Right lung (tissue), 5 donors: ENCODE measurements around the gene RBM44. TPM values are rescaled to one million over a fixed set of nuclear protein-coding genes. Genes with fewer than 3 reads are reported as not detected.

Experiments used
- DNase-seq, 2 donors: peaks; one replicate each; pipeline ENCODE4 v3.0.0-alpha.2; 2013
- polyA plus RNA-seq, 5 donors: library from polyadenylated mRNA; unstranded; fragments of 120-200 nt; gene quantifications; one replicate each; pipeline versions ENCODE4 v1.2.1 to v1.2.3, GENCODE V29; 2013; ENCODE audit warnings: inconsistent platforms in 1 of 5, low replicate concordance in 1 of 5; ENCODE audit not compliant: insufficient read length in 5 of 5, insufficient read depth in 1 of 5

RBM44 gene
- polyA plus RNA-seq, 5 donors: 0.76 to 1.9 (median 1.0) TPM

DNA sequence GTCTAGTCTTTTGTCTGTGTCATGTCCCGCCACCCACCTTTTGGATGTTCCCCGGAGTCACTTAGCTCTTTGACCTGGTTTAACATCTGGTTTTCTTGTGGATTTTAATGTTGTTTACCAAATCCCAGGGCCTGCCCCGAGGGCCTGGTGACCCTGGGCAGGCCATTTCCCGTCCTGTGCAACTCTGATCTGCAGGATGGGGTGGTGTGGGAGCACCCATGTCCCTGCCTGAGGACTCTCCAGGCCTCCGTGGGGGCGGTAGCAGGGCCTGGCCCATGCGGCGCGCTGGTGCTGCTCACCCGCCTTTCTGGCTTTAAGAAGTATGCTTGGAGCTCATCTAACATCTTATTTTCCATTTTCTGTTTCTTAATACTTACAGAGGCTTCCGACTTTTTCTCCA is 71.5 kb downstream of the RBM44 start:
- DNase-seq: no peak

DNA sequence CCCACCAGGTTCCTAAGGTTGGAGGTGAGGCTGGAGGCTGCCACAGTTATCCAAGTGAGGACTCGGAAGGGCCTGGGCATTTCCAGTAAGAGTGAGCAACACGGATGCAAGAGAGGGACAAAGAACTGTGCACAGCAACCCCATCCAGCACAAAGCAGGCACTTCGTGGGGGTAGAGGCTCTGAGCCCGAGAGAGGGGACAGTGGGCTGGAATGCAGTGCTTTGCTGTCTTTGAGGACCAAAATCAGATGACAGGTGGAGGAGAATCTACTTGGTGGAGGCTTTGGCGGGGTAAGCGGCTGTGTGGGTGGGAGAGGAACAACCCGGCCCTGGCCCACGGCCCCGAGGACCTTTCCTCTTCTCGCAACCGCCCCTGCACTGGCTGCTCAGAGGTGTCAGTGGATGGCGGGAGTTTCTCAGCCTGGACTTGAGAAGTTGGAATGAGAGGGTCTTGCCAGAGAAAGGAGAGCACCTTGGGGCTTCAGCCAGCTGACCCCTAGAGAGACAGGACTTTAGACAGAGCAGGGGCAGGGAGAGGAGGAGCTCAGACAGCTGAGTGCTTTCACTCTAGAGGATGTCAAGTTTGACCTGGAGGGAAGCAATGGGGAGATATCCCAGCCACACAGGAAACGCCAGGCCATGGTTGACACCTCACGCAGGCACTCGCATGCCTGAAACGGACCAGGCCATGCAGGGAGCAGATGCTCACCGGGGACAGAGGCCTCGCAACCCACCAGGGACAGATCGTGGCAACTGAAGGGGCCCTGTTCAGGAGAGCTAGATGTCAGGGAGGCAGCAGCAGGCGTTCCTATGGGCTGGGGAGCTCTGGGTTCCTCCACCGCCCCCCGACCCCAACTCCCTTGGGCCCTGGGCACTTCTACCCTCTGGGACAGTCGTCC is 72.4 kb downstream of the RBM44 start:
- no peak for DNase-seq

DNA sequence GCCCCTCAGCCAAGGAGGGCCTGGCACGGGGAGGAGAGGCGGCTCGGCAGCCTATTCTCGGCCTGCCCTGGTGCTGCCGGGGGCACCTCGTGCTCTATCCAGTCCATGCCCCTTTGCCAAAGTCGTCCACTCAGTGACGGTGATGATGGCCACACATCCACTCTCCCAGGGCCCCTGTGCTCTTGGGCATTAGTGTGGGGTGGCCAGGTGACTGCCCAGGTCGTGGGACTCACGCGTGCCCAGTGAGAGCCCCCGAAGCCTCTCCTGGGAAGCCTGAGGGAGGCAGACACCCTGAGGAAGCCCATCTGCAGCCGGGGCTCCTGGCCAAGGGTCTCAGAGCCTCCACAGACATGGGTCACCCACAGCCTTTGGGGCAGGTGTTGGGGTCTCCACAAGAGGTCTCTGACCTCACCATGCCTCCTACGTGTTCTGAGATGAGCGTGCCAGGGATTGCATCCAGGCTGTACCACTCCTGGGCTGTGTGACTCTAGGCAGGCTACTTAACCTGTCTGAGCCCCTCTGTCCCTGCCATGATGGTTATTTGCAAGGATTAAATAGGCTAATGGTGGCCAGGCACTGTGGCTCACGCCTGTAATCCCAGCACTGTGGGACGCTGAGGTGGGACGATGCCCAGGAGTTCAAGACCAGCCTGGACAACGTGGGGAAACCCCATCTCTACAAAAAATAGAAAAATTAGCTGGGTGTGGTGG is 73.8 kb downstream of the RBM44 start:
- no peak for DNase-seq

DNA sequence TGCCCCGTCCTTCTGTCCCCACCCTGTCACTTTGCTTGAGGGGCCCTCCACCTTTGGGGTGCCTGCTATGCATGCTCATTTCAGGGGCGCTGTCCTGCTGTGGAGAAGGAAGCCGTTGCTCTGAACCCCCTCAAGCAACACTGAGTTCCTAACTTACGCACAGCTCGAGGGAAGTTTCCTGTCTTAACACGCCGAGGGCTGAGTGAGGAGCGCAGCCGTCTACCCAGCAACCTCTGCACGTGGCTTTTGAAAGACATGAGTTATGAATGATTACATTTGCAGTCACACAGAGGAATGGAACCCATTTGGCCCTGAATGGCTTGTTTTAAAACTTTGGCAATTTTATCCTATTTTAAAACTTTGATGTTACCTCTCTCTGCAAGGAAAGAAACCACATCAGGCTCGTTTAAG is 74.8 kb downstream of the RBM44 start:
- DNase-seq: no peak

DNA sequence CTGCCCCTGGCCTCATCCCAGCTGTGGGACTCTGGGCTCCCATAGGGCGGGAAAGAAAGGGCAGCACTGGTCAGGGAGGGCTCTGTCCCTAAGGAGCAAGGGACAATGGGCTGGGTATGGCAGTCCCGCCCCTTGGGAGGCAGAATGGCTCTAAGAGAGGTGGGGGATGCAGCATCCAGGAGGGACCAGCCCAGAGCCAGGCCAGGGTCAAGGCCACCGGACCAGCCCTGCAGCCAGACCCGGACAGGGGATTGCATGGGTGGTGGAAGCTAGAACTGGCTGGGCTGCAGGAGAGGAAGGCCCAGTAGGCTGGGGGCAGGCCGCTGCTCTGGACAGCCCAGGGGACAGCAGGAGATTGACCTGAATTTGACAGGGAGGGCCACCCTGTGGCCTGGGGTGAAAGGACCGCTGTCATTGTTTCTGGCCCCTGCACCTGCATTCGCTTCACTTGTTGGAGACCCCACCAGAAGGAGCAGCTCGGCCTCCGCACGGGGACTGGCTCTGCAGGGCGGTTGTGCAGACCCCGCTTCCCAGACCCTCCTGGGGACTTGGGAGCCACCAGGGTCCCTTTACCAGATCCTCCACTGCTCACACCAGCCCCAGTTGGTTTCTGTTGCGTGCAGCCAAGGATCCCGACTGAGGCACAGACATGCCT is 75.4 kb downstream of the RBM44 start:
- DNase-seq: no peak

DNA sequence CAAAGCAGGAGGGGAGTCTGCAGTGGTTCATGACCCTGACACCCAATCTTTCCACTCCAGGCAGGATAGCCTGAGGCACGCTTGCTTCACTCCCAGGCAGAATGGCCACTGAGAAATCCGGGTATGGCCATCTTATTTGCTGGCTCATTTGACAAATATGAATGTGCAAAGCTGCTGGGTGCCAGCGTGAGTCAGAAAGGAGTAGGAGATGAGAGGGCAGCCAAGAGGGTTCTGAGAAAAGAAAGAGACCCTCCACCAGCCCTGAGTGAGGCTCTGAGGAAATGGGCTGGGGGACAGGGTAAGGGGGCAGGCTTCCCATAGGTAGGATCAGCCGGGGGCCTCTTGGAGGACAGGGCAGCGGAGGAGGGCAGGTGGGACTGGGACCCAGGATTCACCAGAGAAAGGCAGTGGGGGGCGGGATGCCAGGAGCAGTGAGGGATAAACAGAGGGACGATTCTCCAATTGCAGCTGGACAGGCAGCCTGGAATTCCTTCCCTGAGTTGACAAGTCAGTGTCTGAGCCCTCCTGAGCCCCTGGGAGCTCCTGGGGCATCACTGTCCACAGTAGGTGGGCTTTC is 76.1 kb downstream of the RBM44 start:
- no peak for DNase-seq

DNA sequence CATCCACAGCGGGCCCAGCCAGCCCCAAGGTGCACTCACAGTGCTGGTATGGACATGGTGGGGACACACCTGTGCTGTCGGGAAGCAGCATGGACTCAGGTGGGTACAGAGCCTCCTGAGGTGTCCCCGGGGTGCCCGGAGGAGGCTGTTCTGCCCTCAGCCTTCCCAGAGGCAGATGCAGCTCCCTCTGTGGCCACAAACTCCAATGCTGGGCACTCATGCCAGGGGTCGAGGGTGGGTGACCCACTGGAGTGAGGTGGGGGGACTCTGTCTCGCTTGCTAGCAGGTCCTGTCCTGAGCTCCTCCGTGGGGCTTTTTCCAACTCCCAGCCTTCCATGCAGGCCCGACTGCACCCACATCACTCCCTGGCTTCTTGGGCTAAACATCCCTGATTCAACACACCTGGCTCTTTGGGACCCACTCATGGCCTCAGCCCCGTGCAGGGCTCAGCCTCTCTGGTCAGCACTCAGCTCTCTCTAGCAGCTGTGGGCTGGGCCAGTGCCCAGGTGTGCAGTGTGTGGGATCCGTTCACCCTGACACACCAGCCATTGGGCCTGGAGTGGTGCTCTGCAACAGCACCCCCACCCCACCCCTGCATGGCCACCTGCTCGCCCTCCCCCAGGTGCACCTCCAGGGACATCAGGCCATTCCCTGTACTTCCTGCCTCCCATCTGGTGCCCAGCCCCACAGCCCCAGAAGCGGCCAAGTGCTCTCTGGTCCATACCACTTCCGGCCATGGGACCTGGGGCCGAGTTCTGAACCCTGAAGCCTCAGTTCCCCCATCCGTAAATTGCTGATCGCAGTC is 76.9 kb downstream of the RBM44 start:
- DNase-seq: no peak

DNA sequence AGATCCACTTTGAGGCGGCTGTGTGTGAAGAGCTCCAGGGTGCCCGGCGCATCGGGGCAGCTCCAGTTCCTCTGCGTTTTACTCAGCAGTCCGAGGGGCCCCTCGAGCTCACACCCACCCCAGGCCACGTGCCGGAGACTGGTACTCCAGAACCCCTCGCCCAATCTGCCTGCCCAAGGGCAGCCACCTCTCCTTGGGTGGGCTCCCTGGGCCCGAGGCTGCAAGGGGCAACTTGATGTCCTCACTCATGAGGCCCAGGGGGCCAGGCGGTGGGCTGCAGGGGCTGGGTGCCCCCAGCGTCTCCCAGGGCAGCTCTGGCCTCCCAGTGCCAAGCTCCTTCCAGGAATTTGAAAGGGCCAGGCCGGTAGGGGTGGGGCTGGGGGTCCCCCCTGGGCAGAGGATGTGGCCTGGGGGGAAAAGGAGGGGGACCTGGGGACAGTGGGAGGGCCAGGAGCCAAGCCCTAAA is 77.5 kb downstream of the RBM44 start:
- no peak for DNase-seq

DNA sequence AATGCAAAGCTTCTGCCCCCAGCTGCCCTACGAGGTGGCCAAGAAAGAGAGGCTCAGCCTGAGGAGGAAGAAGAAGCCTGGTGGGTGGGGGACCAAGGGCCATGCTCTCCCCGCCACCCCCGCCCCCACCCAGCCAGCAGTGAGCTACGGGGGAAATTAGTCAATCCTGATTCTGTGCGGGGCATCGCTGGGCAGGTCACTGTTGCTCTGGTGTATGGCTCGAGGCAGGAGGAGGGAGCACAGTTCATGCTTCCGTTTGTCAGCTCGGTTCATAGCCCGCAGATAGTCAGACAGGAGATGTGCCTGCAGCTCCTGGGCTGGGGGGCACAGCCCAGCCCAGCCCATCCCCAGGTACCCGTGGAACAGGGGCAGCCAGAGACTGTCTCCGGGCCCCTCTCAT is 78.0 kb downstream of the RBM44 start:
- no peak for DNase-seq

DNA sequence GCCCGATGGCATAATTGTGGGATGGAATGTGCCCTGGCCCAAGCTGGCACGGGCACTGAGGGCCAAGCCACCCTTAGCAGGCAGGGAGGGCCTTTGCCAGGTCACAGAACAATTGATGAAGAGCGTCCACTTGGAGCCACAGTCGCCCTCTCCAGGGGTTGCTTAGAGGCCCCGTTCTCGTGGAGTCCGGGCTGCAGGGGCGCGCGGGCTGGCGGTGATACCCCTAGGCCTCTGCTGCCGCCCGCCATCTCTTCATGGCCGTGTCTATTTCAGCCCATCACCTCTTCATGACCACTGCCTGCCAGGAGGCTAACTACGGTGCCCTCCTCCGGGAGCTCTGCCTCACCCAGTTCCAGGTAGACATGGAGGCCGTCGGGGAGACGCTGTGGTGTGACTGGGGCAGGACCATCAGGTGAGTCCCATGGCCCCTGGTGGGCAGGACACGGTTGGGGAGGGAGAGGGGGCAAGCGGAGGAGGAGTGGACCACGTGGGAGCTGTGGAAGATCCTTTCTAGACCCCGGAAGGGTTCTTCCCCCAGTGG is 78.4 kb downstream of the RBM44 start:
- DNase-seq: no peak

DNA sequence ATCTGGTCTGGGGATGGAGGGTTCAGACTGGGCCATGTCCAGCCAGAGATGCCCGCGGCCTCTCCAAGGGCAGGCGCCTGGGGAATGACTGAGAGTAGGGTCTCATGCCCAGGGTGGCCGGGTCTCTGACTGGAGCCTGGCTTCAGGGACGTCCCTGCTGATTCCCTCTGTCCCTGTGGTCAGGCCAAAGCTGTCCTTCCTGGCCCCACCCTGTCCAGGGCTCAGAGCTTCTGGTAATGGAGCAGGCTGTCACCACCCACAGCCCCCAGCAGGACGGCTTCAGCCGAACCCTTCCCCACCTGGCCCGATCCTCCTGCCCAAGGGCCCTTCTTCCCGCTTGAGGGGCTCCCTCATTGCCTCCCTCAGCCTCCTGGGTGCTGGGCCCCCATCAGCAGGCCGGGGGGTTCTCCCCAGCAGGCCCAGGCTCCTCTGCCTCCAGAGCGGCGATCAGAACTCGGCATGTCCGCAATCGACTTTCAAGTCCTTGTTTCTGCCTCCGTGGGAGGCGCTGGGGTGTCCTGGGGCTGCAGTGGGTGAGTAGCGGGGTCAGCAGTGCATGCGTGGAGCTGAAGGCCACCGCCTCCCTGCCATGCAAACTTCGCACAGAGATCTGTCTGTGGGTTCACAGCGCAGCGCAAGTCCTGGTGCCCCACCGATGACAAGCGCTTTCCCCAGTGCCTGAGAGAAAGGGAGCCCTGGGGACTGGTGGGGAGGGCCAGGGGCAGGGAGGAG is 79.2 kb downstream of the RBM44 start:
- no peak for DNase-seq

DNA sequence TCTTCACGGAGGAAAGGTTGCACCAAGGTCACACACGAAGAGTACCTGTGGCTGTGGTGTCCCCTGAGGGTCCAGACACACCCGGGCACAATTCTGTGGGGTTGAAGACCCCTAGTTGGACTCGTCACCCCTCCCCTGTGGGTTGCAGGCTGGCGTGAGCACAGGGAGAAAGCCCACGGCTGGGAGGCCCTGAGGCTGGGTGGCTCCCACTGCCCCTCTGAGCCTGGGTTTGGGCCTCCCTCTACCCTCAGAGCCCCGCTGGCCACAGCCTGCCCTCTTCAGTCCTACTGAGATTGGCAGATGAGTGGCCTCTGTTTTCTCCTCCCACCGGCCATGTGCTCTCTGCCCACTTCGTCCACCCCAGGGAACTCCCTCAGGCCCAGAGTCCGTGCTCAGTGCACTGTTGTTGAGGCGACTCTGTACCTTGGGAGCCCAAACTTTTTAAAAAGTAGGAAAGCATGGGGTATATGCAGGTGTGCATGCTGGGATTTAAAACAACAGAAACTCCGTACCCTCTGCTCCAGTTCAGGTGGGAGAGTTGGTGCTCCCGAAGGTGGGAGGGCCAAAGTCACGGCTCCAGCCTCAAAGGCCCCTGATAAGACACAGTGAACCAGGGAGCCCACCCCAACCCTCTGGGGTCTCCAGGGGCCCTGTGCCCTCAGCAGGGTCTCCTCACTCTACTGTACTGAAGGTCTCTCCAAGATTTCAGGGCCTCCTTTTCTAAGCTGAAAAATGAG is 79.9 kb downstream of the RBM44 start:
- DNase-seq: no peak

DNA sequence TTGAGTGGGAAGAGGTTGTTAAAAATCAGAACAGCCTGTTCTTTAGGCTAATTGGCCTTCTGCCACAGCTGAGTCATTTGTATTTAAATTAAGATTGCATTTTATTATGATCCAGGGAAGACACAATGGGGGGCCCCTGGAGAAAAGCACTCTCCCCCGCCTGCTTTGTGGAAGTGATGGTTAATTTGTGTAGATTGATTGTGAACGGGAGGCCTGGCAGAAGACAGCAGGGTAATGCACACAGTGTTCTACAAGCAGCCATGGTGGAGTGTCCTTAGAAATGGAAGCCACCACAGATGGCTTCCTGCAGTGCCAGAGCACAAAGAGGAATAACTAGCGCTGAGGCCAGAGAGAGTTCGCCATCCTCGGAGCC is 80.5 kb downstream of the RBM44 start:
- no peak for DNase-seq

DNA sequence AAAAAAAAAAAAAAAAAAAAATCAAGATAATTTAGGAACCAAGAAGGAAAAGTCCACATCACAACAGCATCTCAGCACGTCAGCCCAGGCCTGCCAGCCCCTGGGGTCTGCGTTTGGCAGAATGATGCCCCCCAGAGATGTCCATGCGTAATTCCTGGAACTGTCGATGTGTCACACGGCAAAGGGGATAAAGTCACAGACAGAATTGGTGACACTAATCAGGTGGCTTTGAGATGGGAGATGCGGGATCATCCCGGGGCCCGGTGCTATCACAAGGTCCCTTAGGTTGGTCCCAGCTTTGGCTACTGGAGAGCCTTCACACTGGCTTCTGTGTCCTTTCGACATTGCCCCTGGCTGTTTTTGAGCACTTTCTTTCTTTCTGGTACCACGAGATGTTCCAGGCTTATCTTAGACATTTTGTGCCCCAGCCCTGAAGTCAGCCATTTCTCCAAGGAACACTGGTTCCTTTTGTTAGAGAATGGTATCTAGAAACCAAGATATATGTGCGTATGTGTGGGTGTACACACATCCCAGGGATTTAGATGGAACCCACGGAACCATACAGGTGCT is 81.5 kb downstream of the RBM44 start:
- no peak for DNase-seq

DNA sequence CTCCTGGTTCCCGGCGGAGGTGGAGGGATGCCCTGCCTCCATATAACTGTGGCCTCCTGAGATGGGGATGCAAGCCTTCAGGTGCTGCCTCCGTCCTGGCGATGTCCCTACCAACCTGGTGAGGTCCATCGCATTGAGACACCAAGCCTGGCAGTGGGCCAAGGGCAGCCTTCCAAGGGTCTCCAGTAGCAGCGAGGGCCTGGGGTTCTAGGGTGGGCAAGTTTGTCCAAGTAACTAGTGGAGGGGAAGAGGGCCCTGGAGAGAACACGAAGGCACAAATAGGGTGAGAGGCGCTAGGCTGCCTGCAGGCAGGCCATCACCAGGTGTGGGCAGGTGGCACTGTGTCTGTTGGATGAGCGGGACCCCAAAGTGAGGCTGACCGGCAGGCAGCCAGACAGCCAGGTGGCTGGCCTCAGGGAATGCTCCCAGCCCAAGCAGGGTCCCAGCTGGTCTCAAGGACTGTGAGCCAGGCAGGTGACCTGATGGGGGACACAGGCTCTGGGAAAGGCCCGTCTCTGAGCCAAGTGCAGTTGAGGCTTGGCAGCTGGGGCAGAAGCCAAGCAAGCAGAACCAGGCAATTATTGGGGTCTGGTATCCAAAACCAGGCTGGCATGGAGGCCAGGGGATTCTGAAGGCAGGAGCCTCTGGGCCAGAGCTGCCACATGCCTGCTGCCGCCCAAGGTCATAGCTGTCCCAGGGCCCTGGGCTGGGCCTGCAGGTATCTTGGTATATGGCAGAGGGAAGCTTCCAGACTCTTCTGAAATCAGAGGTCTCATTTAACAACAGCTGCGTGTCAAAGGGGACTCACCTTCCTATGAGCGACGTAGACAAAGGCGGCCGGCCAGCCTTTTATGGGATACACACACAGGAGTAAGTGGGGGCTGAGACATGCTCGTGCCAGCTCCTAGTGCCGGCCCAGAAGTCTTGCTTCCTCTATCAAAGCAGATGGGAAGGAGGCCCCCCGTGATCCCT is 84.2 kb downstream of the RBM44 start:
- no peak for DNase-seq

DNA sequence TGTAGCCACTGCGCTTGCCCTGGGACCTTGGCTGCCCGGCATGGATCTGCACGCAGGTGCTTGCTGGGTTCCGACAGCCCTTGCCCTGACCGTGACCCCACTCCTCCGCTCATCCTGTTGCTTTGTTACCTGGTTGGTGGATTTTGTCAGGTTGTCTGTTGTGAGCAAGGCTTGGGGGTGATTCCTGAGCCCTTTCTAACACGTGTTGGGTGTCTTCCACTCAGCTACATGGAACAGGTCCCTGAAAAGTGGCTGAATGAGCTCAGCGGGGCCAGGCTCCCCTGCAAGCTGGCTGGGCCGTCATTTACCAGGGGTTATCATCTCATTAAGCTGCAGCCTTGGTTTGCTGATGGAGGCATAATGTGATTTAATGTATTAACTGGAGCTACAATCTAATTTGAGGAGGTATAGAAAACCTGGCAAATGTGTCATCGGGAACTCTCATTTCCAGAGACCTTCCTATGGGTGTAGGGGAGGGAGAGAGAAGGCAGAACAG is 85.4 kb downstream of the RBM44 start:
- DNase-seq: no peak

DNA sequence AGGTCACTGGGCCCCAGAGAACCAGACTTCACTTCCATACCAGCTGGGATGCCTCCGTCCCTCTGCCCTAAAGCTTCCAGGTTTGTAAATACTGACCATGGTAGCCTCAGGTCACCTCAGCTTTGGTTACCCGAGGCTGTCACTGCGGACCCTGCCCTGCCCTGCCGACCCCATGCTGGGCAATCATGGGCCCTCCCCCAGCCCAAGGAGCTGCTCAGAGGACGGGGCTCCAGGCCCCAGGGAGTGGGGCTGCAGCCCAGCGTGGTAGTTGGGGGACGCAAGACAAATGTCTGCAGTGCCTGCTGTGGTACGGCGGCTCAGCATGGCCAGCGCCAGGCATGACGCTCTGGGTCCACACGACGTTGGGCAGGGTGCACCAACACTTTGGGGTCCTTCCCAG is 86.1 kb downstream of the RBM44 start:
- DNase-seq: no peak
